Nephron progenitor cell (in vitro differentiated cells): Measurements from ENCODE around the gene ITSN1.
"Not testable (repeated sequence)": the region's sequence is repeated elsewhere in the genome, so short reads cannot be mapped to it uniquely, and the experiment has no call there.

Source experiments
- DNase-seq: peaks from one replicate; pipeline ENCODE4 v3.0.0; 2021
- H3K27ac Mint-ChIP-seq: 2 replicates; pipeline ENCODE4 v1.8.0; 2021; ENCODE audit warnings: mild to moderate bottlenecking, moderate library complexity, mixed read lengths
- H3K27me3 Mint-ChIP-seq: 2 replicates; pipeline ENCODE4 v1.8.0; 2021; ENCODE audit warnings: mild to moderate bottlenecking, low read depth, mixed read lengths; ENCODE audit not compliant: poor library complexity
- H3K36me3 Mint-ChIP-seq: 2 replicates; pipeline ENCODE4 v1.8.0; 2021; ENCODE audit warnings: low read depth, mixed read lengths
- H3K4me1 Mint-ChIP-seq: 2 replicates; pipeline ENCODE4 v1.8.0; 2021; ENCODE audit warnings: mixed read lengths
- H3K4me3 Mint-ChIP-seq: 2 replicates; pipeline ENCODE4 v1.8.0; 2021; ENCODE audit warnings: mild to moderate bottlenecking, moderate library complexity, mixed read lengths
- H3K9me3 Mint-ChIP-seq: 2 replicates; pipeline ENCODE4 v1.8.0; 2021; ENCODE audit warnings: mild to moderate bottlenecking, moderate library complexity, mixed read lengths
- CTCF ChIP-seq: fragments of 200-600 bp; sonication (generic); IDR thresholded peaks from 2 replicates; pipeline ENCODE4 v1.5.0; 2021; ENCODE audit warnings: antibody characterized with exemption

Gene ITSN1

DNA sequence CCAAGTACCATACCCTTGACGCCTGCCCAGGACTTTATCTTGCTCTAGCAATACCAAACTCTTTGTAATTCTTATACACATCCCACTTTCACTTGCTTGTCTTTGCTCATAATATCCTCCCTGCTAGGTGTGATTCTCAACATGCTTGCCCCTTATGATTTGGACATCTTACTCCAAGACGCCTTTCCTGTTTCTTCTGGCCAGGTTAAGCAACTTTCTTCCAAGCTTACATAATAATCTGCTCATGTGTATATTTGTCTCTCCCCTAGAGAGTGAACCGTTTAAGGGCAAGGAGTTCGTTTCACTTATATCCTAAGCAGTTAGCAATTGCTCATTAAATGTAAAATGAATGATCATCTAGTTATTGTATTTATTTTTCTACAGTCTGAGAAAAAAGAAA, 22.6 kb upstream of the ITSN1 start:
- Mint-ChIP-seq H3K9me3 (peaks cover 4% of the 10 kb centered on the region), H3K4me3 (no peak overlapping the region), H3K36me3 (peaks cover 88% of the 10 kb centered on the region), H3K27me3 (no peaks in the 10 kb centered on the region), H3K27ac (no peak overlapping the region), H3K4me1 (peaks cover 10% of the 10 kb centered on the region)
- no peak for DNase-seq
- TF ChIP-seq CTCF, result no peak

DNA sequence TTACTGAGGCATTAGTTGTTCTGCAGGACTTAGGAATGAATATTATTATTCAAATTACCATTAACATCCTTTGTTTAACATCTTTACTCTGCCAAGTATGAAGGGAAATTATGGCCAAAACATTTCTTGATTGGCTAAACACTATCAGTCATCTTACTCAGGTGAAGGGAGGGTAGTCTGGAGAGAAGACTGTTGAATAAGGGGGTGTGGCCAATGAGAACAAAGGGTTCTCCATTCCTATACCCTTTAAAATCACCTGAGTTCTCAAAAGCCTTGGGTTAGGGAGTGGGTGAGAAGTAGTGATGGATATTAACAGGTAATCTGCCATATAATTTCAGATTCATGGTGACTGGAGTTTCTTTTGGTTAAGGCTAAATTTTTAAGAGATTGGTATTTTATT, 20.0 kb upstream of the ITSN1 start:
- Mint-ChIP-seq H3K4me3 (no peak overlapping the region), H3K27me3 (no peaks in the 10 kb centered on the region), H3K9me3 (peaks cover 4% of the 10 kb centered on the region), H3K27ac (no peak overlapping the region), H3K36me3 (peaks cover 67% of the 10 kb centered on the region), H3K4me1 (peaks cover 10% of the 10 kb centered on the region)
- DNase-seq, result no peak
- no peak for TF ChIP-seq CTCF

DNA sequence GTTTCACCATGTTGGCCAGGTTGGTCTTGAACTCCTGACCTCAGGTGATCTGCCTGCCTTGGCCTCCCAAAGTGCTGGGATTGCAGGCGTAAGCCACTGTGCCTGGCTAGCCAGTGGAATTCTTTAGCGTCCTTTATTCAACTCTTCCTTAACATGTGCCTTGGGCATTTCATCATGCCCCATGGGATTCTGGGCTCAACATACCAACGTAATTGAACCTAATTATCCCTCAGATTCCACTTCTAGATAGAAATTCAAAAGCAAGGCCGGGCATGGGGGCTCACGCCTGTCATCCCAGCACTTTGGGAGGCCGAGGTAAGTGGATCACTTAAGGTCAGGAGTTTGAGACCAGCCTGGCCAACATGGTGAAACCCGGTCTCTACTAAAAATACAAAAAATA, 16.1 kb upstream of the ITSN1 start:
- not testable (repeated sequence) for H3K27me3 Mint-ChIP-seq, DNase-seq, H3K4me1 Mint-ChIP-seq, H3K9me3 Mint-ChIP-seq, H3K4me3 Mint-ChIP-seq, H3K27ac Mint-ChIP-seq
- peaks cover 57% of the 10 kb centered on the region for H3K36me3 Mint-ChIP-seq

- DNase-seq, result no peak
- no peak for TF ChIP-seq CTCF
- Mint-ChIP-seq H3K4me3 (no peak overlapping the region), H3K27ac (no peak overlapping the region), H3K27me3 (peaks cover 5% of the 10 kb centered on the region), H3K9me3 (peaks cover 20% of the 10 kb centered on the region), H3K36me3 (peaks cover 72% of the 10 kb centered on the region), H3K4me1 (peaks cover 5% of the 10 kb centered on the region)
These were observed 8.0 kb upstream of the ITSN1 start for GRCh38 chr21:33634254-33634653.

GRCh38 chr21:33640697-33641351, 1.5 kb upstream of the ITSN1 start:
- Mint-ChIP-seq H3K4me1 (peaks cover 25% of the 10 kb centered on the region), H3K27ac (peak overlapping the region; percentile 98), H3K9me3 (peaks cover 12% of the 10 kb centered on the region), H3K36me3 (peaks cover 23% of the 10 kb centered on the region), H3K4me3 (peak overlapping the region; percentile 93), H3K27me3 (peaks cover 3% of the 10 kb centered on the region)
- no peak for DNase-seq
- TF ChIP-seq CTCF, result no peak

DNA sequence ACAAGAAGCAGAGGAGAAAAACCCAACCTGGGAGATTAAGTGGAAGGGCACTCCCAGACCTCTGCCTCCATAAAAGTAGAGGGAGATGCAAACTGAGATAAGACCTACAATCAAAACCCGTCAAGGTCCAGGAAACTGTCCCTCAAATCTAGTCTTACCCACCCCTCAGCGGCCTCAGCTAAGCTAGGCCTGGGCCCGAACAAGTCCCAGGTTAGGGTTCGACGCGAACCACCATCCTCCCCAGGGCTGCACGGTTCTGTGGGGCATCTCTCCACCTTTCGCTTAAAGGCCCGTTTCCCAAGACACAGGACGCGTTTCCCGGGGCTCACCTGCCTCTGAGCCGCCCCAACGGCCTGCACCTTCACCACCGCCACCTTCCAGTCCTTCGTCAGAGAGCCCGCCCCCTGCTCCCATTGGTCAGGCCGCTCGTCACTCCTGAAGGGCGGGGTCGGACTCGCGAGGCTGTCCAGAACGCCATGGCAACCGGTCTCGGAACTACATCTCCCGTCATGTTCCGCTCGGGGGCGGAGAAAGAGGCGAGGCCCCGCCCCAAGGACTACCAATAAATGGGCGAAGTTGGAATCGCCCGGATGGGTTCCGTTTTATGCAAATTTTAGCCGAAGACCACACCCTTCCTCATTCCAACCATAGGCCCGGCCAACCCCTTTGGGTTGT, 812 bp upstream of the ITSN1 start, which contains the start of gene CRYZL1:
Gene CRYZL1, minus strand, starts transcription at position 390 of the 675 bp plus-strand sequence. CDS start 10,190 bp downstream, outside the sequence.
- peaks cover 25% of the 10 kb centered on the region for H3K4me1 Mint-ChIP-seq
- H3K9me3 Mint-ChIP-seq, result peaks cover 10% of the 10 kb centered on the region
- TF ChIP-seq CTCF, result no peak
- H3K27me3 Mint-ChIP-seq, result peaks cover 3% of the 10 kb centered on the region
- H3K4me3 Mint-ChIP-seq, result peak within 1 kb of the TSS; percentile 93
- peaks cover 20% of the 10 kb centered on the region for H3K36me3 Mint-ChIP-seq
- peak within 1 kb of the TSS; percentile 98 for H3K27ac Mint-ChIP-seq
- peak; percentile 100 for DNase-seq
